ENCODE measurements around the gene LRRC72.
"Not testable (repeated sequence)": the region's sequence is repeated elsewhere in the genome, so short reads cannot be mapped to it uniquely, and the experiment has no call there.

Gene LRRC72

GRCh38 chr7:16583834-16584233 lies 57.2 kb downstream of the LRRC72 start:
- DNase-seq: no peak

DNA sequence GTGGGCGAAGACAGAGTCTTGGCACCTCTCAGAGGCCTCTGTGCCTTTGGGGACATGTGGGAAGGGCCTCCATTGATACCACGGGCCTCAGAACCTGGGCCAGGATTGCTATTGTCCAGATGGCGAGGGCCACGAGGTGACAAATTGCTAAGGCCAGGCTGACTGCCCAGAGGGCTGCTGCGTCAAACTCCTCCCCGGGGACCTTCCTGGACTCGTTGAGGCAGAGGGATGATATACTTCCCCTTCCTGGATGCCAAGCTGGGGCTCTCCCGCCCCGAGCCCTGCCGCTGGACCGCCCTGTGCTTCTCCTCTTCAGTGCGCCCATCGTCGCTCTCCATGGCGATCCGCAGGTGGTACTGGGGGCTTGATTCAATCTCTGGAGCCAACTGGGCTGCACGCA lies 58.9 kb downstream of the LRRC72 start:
- DNase-seq: no peak

DNA sequence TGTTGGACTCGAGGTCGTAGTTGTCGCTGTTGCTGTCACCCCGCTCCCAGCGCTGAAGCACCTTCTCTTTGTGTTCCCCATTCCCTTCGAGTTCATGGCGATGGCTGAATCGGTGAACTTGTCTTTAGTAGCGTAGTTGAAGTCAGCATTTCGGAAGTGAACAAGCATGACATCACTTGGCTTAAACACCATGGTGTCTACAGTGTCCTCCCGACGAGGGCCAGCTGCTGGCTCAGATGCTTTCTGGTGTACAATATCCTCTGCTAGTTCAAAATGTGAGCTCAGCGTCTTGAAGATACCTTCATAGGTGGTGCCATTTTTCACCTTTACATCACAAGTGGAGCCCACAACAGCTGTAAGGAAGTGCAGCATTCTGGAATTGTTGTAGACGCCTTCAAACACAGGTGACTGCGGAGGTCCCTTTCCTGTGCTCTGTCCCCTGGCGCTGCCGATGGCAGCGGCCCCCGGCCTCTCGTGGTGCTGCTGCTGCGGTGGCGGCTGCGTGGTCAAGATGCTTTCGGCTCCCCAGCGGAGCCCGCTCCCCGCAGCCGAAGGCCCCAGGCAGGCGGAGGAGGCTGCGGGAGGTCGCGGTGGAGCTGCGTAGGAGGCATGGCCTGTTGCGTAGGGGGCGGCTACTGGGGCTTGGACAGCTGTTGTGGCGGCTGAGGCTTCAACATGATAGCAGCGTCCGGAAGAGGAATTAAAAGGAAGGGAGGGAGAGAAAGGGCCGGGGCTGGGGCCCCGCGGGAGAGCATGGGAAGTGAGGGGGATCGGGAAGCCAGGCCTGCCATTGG lies 59.7 kb downstream of the LRRC72 start:
- DNase-seq: no peak

DNA sequence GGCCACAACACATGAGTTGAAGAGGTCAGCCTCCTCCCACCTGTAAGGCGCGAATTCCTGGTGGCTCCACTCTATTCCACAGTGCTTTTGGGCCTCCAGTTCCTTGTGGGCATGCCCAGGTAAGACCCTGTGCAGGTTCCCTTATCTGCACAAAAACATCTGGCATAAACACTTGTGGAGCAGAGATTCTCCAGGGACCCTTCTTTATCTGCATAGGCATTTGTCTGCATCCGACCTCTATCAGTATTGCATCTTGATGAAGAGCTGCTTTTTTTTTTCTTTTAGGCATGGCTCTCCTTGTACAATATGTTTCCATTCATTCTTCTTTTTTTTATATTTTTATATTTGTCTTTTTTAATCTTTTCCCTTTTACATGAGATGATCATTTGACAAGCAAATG lies 60.5 kb downstream of the LRRC72 start:
- no peak for DNase-seq

GRCh38 chr7:16587790-16588189 lies 61.2 kb downstream of the LRRC72 start:
- peak; percentile 83 for DNase-seq

- DNase-seq: no peak
Observed at GRCh38 chr7:16589881-16590280, 63.3 kb downstream of the LRRC72 start.

DNA sequence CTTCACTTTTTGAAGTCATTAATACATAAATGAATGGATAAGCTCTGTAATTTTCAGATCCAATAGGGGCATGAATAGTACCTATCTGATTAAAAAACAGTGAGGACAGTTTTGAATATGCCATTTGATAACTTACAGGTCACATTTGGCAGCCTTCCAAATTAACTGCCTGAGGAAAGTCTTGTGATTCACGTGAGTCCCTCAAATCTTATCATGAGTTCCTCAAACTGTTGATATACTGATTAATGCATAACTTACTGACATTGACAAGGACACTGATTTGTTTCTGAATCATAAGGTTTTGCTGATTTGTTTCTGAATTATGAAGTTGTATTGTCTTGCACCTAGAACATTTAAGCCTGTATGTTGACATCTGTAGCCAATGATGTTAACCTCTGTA lies 63.8 kb downstream of the LRRC72 start:
- DNase-seq: peak; percentile 59

- DNase-seq: no peak
Observed at GRCh38 chr7:16592395-16592794, 65.8 kb downstream of the LRRC72 start.

DNA sequence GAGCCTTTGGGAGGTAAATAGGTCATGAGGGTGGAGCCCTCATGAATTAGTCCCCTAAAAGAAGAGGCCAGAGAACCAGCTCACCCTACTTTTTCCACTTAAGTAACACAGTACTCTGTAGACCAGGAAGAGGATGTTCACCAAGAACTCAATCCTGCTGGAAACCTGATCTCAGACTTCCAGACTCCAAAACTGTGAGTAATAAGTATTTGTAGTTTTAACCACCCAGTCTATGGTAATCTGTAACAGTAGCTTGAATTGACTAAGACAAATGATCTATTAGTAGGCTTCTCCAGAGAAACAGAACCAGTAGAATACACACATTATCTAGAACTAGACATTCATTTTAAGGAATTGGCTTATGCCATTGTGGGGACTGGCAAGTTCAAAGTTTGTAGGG lies 67.4 kb downstream of the LRRC72 start:
- no peak for DNase-seq

DNA sequence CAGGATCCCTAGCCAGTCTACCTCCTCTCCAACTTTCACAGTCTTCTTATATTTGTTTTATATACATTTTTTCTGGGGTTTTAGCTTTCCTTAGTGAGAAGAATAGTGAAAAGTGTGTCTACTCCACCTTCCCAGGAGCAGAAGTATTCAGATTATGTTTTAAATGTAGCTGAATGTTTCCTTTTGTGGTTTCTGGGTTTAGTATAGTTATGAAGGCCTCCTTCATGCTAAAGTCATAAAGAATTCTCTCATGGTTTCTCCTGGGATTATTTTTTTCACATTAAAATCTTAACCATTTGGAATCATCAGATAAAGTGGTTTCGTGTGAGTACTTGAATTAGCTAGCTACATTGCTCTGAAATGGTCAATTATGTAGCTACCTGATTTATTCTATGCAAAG lies 68.1 kb downstream of the LRRC72 start:
- DNase-seq: no peak

GRCh38 chr7:16595596-16595995 lies 69.0 kb downstream of the LRRC72 start:
- DNase-seq: not testable (repeated sequence)

- no peak for DNase-seq
Observed at GRCh38 chr7:16598015-16598414, 71.4 kb downstream of the LRRC72 start.

DNA sequence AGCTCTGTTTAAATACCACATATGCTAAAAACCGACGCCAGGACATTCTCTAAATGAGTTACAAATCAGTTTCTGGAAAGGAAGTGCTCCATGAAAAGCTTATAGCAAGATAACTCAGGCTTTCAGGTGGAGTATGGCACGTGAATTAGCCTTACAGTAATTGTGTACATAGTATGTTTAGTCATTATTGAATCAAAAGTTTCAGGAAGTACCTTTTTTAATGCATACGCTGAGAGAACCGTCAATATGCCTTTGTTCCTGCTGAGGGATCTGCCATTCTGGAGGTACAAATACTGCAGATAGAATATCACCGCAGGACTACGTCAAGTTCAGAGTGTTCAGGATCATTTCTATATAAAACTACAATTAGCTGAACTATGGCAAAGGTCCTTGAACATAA lies 73.2 kb downstream of the LRRC72 start:
- peak; percentile 40 for DNase-seq

DNA sequence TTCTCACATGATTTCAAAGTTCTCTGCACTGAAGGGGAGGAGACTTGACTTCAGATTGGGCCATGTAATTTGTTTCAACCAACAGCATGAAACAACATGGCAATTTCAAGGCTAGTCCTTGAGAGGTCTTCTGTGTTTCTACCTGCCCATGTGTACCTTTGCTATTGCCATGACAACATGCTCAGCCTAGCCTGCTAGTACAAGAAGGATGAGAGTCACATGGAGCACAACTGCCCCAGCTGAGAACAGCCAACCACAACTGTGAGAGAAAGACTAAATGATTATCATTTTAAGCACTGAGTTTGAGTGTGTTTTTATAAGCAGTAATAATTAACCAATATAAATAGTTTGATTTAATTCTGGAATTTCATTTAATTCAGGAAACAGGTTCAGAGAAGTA lies 77.0 kb downstream of the LRRC72 start:
- DNase-seq: peak; percentile 21

DNA sequence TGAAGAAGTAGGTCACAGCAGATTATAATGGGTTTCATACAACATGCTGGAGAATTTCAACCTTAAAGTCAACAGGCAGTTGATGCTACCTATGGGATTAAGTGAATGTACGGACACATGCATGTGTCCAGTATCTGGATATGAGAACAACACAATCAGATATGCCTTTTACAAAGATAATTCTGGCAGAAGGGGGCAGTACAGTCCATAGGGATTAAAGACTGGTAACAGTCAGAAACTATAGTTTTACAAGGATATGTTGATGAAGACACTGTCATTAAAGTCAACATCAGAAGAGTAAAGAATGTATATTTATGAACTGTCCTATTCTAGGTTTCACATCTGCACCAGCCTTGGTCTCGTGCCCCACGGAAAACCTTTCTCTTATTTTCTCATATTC lies 77.4 kb downstream of the LRRC72 start:
- DNase-seq: peak; percentile 29

DNA sequence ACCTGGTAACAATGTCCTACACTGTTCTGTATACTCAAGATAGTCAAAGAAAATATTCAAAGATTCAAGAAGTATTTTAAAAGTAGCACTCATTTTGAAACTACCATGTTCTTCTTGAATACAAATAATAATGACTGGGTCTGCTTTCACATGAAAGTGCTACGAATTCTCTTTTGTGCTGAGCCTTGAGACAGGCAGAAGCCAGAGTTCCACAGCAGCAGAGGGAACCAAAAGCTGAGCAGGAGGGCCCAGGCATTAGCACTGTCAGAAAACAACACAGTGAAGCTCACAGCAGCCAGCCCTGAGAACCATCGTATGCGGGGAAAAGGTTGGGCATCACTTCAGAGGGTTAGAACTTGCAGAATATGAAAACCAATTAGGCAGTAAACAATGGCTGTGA lies 80.1 kb downstream of the LRRC72 start:
- no peak for DNase-seq

DNA sequence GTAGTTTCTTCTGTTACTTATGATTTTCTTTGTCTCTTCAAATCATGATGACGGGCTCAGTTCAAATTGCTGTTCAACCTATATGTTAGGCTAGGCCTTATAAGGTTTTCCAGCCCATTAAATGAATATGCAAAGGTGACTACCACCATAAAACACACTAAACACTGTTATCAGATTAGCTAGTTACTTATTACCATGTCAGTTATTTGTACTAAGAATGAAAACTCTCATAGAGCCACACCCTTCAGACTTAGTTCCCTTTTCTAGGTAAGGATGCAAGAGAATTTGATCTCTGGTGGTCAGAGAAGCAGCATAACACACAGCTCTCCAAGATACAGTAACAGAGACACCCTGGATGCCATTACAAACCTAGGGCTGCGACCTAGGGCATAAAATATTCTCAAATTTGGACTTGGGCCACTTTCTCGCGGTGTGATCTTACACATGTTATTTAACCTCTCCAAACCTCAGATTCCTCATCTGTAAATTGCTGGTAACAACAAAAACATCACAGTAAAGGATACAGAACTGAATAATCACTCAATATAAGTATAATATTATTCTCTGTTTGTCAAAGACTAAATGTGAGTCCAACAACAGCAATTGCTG lies 83.3 kb downstream of the LRRC72 start:
- DNase-seq: no peak

DNA sequence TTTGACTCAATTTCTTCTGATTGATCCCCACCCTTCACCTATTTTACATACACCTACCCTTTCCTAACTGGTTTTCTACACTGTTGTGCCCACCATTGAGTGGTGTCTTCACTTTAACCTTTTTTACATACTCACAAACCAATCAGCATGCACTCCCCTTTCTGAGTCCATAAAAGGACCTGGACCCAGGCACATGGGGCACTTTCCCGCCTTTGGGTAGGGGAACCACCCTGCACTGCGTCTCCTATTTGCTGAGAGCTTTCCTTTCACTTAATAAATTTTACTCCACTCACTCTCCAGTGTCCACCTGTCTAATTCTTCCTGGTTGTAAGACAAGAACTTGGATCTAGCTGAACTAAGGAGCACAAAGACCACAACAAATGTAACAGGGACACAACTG lies 85.1 kb downstream of the LRRC72 start:
- peak; percentile 7 for DNase-seq

DNA sequence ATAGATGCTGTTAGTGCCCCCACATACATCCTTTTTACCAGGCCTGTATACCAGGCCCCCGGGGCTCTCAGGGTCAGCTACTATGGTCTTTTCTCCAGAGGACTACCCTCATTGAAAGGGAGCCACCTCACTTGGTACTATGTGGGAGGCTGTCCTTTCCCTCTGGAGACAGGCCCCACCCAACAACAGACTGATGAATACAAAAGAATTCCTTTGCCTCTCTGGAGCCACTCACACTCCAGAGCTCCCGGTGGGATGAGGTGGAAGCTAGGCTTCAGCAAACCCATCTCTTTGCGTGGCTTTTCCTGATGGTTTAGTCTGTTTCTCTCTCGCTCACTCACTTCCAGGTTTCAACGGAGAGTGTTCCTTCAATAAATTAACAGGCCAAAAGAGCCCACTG lies 88.6 kb downstream of the LRRC72 start:
- DNase-seq: no peak

DNA sequence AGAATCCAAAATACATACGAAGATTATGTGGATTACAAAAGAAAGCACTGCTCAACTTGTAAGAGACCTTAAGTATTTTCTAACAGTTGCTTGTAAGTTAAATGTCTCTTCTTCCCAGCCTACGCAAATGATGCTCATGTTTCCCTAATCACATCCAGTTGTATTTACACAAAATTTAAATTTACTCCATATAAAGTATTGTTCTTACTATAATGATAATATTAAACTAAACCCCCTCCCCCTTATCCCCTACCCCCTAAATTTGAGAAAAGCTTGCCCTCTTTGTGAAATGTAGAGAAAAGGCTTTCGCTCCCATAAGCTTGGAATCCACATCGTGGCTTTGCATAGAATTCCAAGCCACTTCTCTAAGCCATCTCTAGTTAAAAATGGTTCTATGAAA lies 89.5 kb downstream of the LRRC72 start:
- DNase-seq: no peak

- no peak for DNase-seq
Observed at GRCh38 chr7:16616542-16616941, 89.9 kb downstream of the LRRC72 start.

GRCh38 chr7:16619979-16620408 lies 93.4 kb downstream of the LRRC72 start:
- peak; percentile 19 for DNase-seq

- no peak for DNase-seq
Observed at GRCh38 chr7:16626388-16626787, 99.8 kb downstream of the LRRC72 start.

DNA sequence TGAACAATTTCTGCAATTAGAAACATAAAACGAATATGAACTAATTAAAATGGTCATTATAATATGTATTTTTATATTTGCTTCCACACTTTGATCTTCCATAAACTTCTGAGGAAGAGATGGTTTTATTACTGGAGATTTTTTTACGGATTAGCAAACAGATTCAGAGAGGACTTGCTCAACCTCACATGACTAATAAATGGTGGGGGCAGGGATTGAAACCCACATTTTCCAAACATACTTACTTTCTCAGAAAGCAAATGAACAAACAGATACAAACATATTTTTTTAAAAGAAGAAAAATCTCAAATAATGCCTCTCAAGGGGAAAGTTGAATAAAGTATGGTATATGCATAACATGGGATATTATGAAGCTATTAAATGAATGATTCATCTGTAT lies 100.6 kb downstream of the LRRC72 start:
- no peak for DNase-seq

GRCh38 chr7:16630654-16631053 lies 104.0 kb downstream of the LRRC72 start:
- no peak for DNase-seq
